H1 (cell line): Measurements from ENCODE around the gene GPANK1. TPM values are rescaled to one million over a fixed set of nuclear protein-coding genes. Genes with fewer than 3 reads are reported as not detected.

Source experiments
- CTCF ChIA-PET: fragments of 300-600 bp; sonication (Branson Sonifier 250); formaldehyde crosslinking; loops from one replicate; lab custom pipeline; 2021; ENCODE audit not compliant: partially characterized antibody; lab: Charles Lee
- POLR2A ChIA-PET: fragments of 300-600 bp; sonication (Branson Sonifier 250); formaldehyde crosslinking; loops from one replicate; lab custom pipeline; 2021; ENCODE audit warnings: inconsistent platforms; ENCODE audit not compliant: partially characterized antibody; lab: Charles Lee
- DNase-seq, 2 experiments: peaks; one replicate each; pipeline versions ENCODE4 v3.0.0 to v3.0.0-alpha.2; 2010 to 2022; ENCODE audit warnings: low spot score in 2 of 2, low read depth in 1 of 2, mixed read lengths in 1 of 2
- FAIRE-seq: peaks from 2 replicates; lab custom pipeline; 2011; peaks lifted over from hg19 to GRCh38; lab: Jason Lieb, UNC
- H2AFZ ChIP-seq: 2 replicates; pipeline ENCODE4 v1.8.1; 2012; ENCODE audit warnings: low read length, inconsistent platforms
- H2AK5ac ChIP-seq: 2 replicates; pipeline ENCODE4 v1.6.1; 2013; ENCODE audit warnings: low read depth, low read length
- H2BK120ac ChIP-seq: replicated peaks from 2 replicates; pipeline ENCODE3; 2013; ENCODE audit warnings: low read depth, low read length, inconsistent platforms
- H2BK12ac ChIP-seq: 2 replicates; pipeline ENCODE4 v1.6.1; 2013; ENCODE audit warnings: low read depth, low read length
- H2BK15ac ChIP-seq: 2 replicates; pipeline ENCODE4 v1.6.1; 2013; ENCODE audit warnings: low read length
- H2BK20ac ChIP-seq: 2 replicates; pipeline ENCODE4 v1.6.1; 2013; ENCODE audit warnings: low read length
- H2BK5ac ChIP-seq: 2 replicates; pipeline ENCODE4 v1.6.1; 2013; ENCODE audit warnings: low read depth, low read length
- H3K14ac ChIP-seq: 2 replicates; pipeline ENCODE4 v1.6.1; 2013; ENCODE audit warnings: inconsistent platforms; ENCODE audit not compliant: insufficient read length
- H3K18ac ChIP-seq: 2 replicates; pipeline ENCODE4 v1.6.1; 2013; ENCODE audit warnings: low read length; ENCODE audit errors: extremely low read depth
- H3K23ac ChIP-seq: 2 replicates; pipeline ENCODE4 v1.6.1; 2013; ENCODE audit warnings: inconsistent platforms; ENCODE audit not compliant: insufficient read length
- H3K23me2 ChIP-seq: 2 replicates; pipeline ENCODE4 v1.6.1; 2013; ENCODE audit warnings: low read depth, low read length
- H3K27ac ChIP-seq: 2 replicates; pipeline ENCODE4 v1.6.1; 2011; ENCODE audit warnings: low read depth, low read length, inconsistent platforms
- H3K27me3 ChIP-seq, 4 experiments: replicated peaks in 1 of 4; 1 replicate in 1 of 4; 2 replicates in 3 of 4; pipeline versions ENCODE4 v1.6.1 to v1.8.1; 2011 to 2013; ENCODE audit warnings: low read length in 3 of 4, mild to moderate bottlenecking in 3 of 4, inconsistent platforms in 2 of 4, mixed read lengths in 2 of 4, moderate library complexity in 1 of 4; ENCODE audit not compliant: control insufficient read depth in 3 of 4, insufficient read depth in 3 of 4; ENCODE audit errors: extremely low read depth in 1 of 4
- H3K36me3 ChIP-seq, 4 experiments: 2 replicates each; pipeline versions ENCODE4 v1.6.1 to v1.8.1; 2011 to 2013; ENCODE audit warnings: mild to moderate bottlenecking in 4 of 4, low read length in 3 of 4, moderate library complexity in 2 of 4, control low read depth in 1 of 4, inconsistent platforms in 1 of 4; ENCODE audit not compliant: insufficient read depth in 4 of 4, control insufficient read depth in 2 of 4
- H3K4ac ChIP-seq: replicated peaks from 2 replicates; pipeline ENCODE3; 2013; ENCODE audit warnings: low read length, low read depth, mixed read lengths, inconsistent platforms; ENCODE audit not compliant: insufficient read length
- H3K4me1 ChIP-seq, 4 experiments: replicated peaks in 1 of 4; 1 replicate in 1 of 4; 2 replicates in 3 of 4; pipeline versions ENCODE4 v1.6.1 to v1.8.1; 2011 to 2013; ENCODE audit warnings: low read length in 3 of 4, inconsistent platforms in 2 of 4, mixed read lengths in 1 of 4; ENCODE audit not compliant: insufficient read depth in 4 of 4, control insufficient read depth in 3 of 4
- H3K4me2 ChIP-seq, 2 experiments: 2 replicates each; pipeline versions ENCODE4 v1.6.1 to v1.8.1; 2011 to 2013; ENCODE audit warnings: low read depth in 2 of 2, low read length in 2 of 2, control low read depth in 1 of 2, inconsistent platforms in 1 of 2, mild to moderate bottlenecking in 1 of 2; ENCODE audit not compliant: insufficient read depth in 1 of 2
- H3K4me3 ChIP-seq, 4 experiments: fragments of 200-600, 300-600 bp in 1 of 4; sonication (generic), shearing (Covaris generic), sonication (Bioruptor Twin) in 1 of 4; 2 replicates each; pipeline versions ENCODE4 v1.5.1 to v1.8.1; 2011 to 2016; ENCODE audit warnings: low read length in 4 of 4, low read depth in 3 of 4, control low read depth in 2 of 4, inconsistent platforms in 2 of 4, mild to moderate bottlenecking in 2 of 4, mixed read lengths in 1 of 4, moderate library complexity in 1 of 4; ENCODE audit not compliant: insufficient read depth in 2 of 4; ENCODE audit errors: extremely low read depth in 1 of 4
- H3K56ac ChIP-seq: replicated peaks from 2 replicates; pipeline ENCODE3; 2013; ENCODE audit warnings: low read depth, mild to moderate bottlenecking, mixed read lengths, low read length, inconsistent platforms; ENCODE audit not compliant: insufficient read length
- H3K79me1 ChIP-seq: 2 replicates; pipeline ENCODE4 v1.6.1; 2013; ENCODE audit warnings: low read depth, low read length, control low read depth
- H3K79me2 ChIP-seq, 2 experiments: 2 replicates each; pipeline versions ENCODE4 v1.6.1 to v1.8.1; 2012 to 2013; ENCODE audit warnings: low read length in 2 of 2, mild to moderate bottlenecking in 2 of 2, inconsistent platforms in 1 of 2; ENCODE audit not compliant: insufficient read depth in 2 of 2, control insufficient read depth in 1 of 2
- H3K9ac ChIP-seq, 4 experiments: replicated peaks in 1 of 4; 1 replicate in 1 of 4; 2 replicates in 3 of 4; pipeline versions ENCODE4 v1.6.1 to v1.8.1; 2011 to 2013; ENCODE audit warnings: low read depth in 3 of 4, low read length in 3 of 4, control low read depth in 2 of 4, mild to moderate bottlenecking in 2 of 4, moderate library complexity in 2 of 4, inconsistent platforms in 1 of 4; ENCODE audit errors: extremely low read depth in 1 of 4
- H3K9me3 ChIP-seq, 2 experiments: 2 replicates each; pipeline versions ENCODE4 v1.6.1 to v1.8.1; 2012 to 2013; ENCODE audit warnings: mild to moderate bottlenecking in 2 of 2, moderate library complexity in 2 of 2, control low read depth in 1 of 2, inconsistent platforms in 1 of 2, low read depth in 1 of 2, low read length in 1 of 2, mixed read lengths in 1 of 2; ENCODE audit not compliant: insufficient read depth in 2 of 2
- H4K20me1 ChIP-seq, 2 experiments: replicated peaks in 1 of 2; 2 replicates each; pipeline versions ENCODE3 to v1.8.1; 2011 to 2013; ENCODE audit warnings: inconsistent platforms in 2 of 2, low read length in 2 of 2, mild to moderate bottlenecking in 1 of 2; ENCODE audit not compliant: insufficient read depth in 2 of 2, control insufficient read depth in 1 of 2
- H4K5ac ChIP-seq: 2 replicates; pipeline ENCODE4 v1.6.1; 2013; ENCODE audit warnings: low read length, low read depth, mixed read lengths, inconsistent platforms; ENCODE audit not compliant: insufficient read length
- H4K8ac ChIP-seq: 2 replicates; pipeline ENCODE4 v1.8.0; 2013; ENCODE audit warnings: mild to moderate bottlenecking, moderate library complexity, low read length, inconsistent platforms; ENCODE audit not compliant: insufficient read depth; ENCODE audit errors: extremely low read depth
- H4K91ac ChIP-seq: replicated peaks from 2 replicates; pipeline ENCODE3; 2013; ENCODE audit warnings: low read length, mixed read lengths, inconsistent platforms; ENCODE audit not compliant: insufficient read length
- NANOG ChIP-seq: IDR thresholded peaks from 2 replicates; pipeline ENCODE4 v1.6.1; 2011; ENCODE audit warnings: low read length, low read depth, mild to moderate bottlenecking, inconsistent platforms; ENCODE audit not compliant: insufficient read depth, poor library complexity, severe bottlenecking
- POLR2AphosphoS5 ChIP-seq: IDR thresholded peaks from 2 replicates; pipeline ENCODE4 v1.6.1; 2011; ENCODE audit warnings: low read depth, low read length
- WGBS, 2 experiments: shearing (Covaris generic) in 1 of 2; methylation state at CpG; one replicate each; pipeline versions ENCODE4 v1.1.6 to v1.1.7; 2013 to 2015; ENCODE audit warnings: low lambda C conversion rate in 2 of 2, mixed read lengths in 2 of 2, inconsistent platforms in 1 of 2, low coverage in 1 of 2, missing lambda C conversion rate in 1 of 2; ENCODE audit not compliant: insufficient replicate concordance in 2 of 2, insufficient coverage in 1 of 2, insufficient read length in 1 of 2; ENCODE audit errors: extremely low coverage in 1 of 2, missing lambda C conversion rate in 1 of 2; 5-methylcytosine and 5-hydroxymethylcytosine counted together
- polyA plus RNA-seq, 7 experiments: library from polyadenylated mRNA; depleted of rRNA in 3 of 7; stranded (reverse) in 5 of 7; unstranded in 2 of 7; fragments of >200 nt in 5 of 7; fragments of 200-250 nt in 2 of 7; gene quantifications; 1 replicate in 5 of 7; 2 replicates in 1 of 7; 4 replicates in 1 of 7; pipeline versions ENCODE4 v1.2.1 to v1.2.3, GENCODE V29; 2011 to 2013; ENCODE audit warnings: missing spikeins in 2 of 7, mixed read lengths in 2 of 7
- total RNA-seq: library from RNA; stranded (reverse); fragmentation: NEBNext Ultra II Directional; extraction: Animal tissue kit (Norgen Biotek cat#: 25700); gene quantifications from 2 replicates; pipeline ENCODE4 v1.2.1, GENCODE V29; 2021

GPANK1 gene
- total and polyA plus RNA-seq, 2 of the 8 experiments (the other 6 are each of a cell fraction or from before 2014, with no cell fraction given), result 24.5 to 30.2 TPM

DNA sequence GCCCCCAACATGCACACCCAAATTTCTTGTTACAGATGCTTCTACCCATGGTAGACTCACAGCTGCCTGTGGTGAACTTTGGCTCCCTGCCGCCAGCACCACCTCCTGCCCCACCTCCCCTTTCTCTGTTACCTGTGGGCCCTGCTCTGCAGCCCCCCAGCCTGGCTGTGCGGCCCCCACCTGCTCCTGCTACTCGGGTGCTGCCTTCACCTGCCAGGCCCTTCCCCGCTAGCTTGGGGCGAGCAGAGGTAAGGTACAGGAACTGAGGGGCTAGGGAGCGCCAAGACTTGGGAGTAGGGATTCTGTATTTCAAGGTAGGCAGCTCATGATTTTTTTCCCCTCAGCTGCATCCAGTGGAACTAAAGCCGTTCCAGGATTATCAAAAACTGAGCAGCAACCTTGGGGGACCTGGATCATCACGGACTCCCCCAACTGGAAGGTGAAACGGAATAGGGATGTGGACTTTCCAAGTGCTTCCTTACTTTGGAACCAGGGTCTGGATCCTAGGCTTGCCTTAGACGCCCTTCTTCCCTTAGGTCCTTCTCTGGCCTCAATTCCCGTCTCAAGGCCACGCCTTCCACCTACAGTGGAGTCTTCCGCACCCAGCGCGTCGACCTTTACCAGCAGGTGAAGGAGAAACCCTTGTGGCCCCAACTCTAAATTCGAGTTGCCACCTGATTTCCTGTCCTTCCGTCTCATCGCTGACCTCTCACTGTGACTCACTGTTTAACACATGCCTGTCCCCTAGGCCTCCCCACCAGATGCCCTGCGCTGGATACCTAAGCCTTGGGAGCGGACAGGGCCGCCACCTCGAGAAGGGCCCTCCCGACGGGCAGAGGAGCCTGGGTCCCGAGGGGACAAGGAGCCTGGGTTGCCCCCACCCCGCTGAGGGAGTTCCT lies 27.9 kb downstream of the GPANK1 start:
- 91% methylated on average over 26 of the region's 27 CpGs; no CpG with 5 or more reads in 1 of the 2 experiments for WGBS, 2 experiments
- peaks cover 65 to 98% (median 83%) of the 10 kb centered on the region in 4 experiments for H3K36me3 ChIP-seq

More for the DNA sequence above, 27.9 kb downstream of the GPANK1 start:
- Histone ChIP-seq H2AFZ (no peak overlapping the region), H3K23ac (no peak overlapping the region), H4K8ac (no peak overlapping the region), H3K27ac (no peak overlapping the region), H3K14ac (no peak overlapping the region), H3K9me3 (no peaks in the 10 kb centered on the region), H2BK15ac (no peak overlapping the region), H2BK5ac (no peak overlapping the region), H2AK5ac (no peak overlapping the region), H3K27me3 (no peaks in the 10 kb centered on the region), H3K4me2 (no peak overlapping the region), H2BK12ac (no peak overlapping the region), H3K4me3 (no peak overlapping the region), H3K18ac (no peak overlapping the region), H4K5ac (no peak overlapping the region), H2BK20ac (no peak overlapping the region), H3K4me1 (no peaks in the 10 kb centered on the region), H2BK120ac (no peak overlapping the region), H3K79me2 (no peaks in the 10 kb centered on the region; a peak in 1 of 4 replicates), H3K23me2 (no peaks in the 10 kb centered on the region), H4K20me1 (peaks cover 18 to 19% of the 10 kb centered on the region in 2 experiments), H4K91ac (no peak overlapping the region), H3K79me1 (peaks cover 3% of the 10 kb centered on the region; the same call in 1 of the 2 replicates), H3K9ac (no peak overlapping the region), H3K4ac (no peak overlapping the region), H3K56ac (no peak overlapping the region)
- no peak for DNase-seq
- TF ChIP-seq NANOG, result no peak
- TF ChIP-seq POLR2AphosphoS5, result peak; percentile 26; the same call in 1 of the 2 replicates
- CTCF ChIA-PET, result interaction anchor here (1.0 to 1.9 kb wide), 4 partner anchors 8 to 86 kb away, joined by 3 to 10 read pairs (median 4); partner anchors contain the start of gene C6orf47
- POLR2A ChIA-PET, result interaction anchor here (1.0 to 34.9 kb wide), 9 partner anchors 8 to 159 kb away, joined by 3 to 883 read pairs (median 7); partner anchors contain the start of genes APOM, BAG6, C6orf47 and CSNK2B
- no peak for FAIRE-seq
